NCI-H1105 (cell line): ENCODE data around the gene TNNI2.

Experiments used
- DNase-seq: peaks from one replicate; lab custom pipeline; 2025; lab: John Stamatoyannopoulos, UW

TNNI2 gene

GRCh38 chr11:1847006-1847735, 8.4 kb downstream of the TNNI2 start:
- DNase-seq: no peak

GRCh38 chr11:1847926-1848639, 9.3 kb downstream of the TNNI2 start:
- no peak for DNase-seq

GRCh38 chr11:1848640-1849430, 10.1 kb downstream of the TNNI2 start:
- DNase-seq: no peak

- DNase-seq: no peak
Observed at GRCh38 chr11:1851468-1852180, 12.8 kb downstream of the TNNI2 start.

GRCh38 chr11:1852271-1852876, 13.6 kb downstream of the TNNI2 start:
- no peak for DNase-seq

GRCh38 chr11:1852877-1853276, 14.1 kb downstream of the TNNI2 start, which contains the start of gene LSP1:
LSP1 (plus strand) TSS chr11:1853084; CDS start chr11:1853145, 61 bp downstream.
- DNase-seq: no peak

GRCh38 chr11:1853376-1854131, 14.8 kb downstream of the TNNI2 start:
- no peak for DNase-seq

GRCh38 chr11:1854132-1854948, 15.6 kb downstream of the TNNI2 start:
- DNase-seq: no peak

- DNase-seq: no peak
Observed at GRCh38 chr11:1854949-1855885, 16.4 kb downstream of the TNNI2 start.

GRCh38 chr11:1855886-1856265, 17.1 kb downstream of the TNNI2 start:
- no peak for DNase-seq

GRCh38 chr11:1856306-1857005, 17.7 kb downstream of the TNNI2 start:
- no peak for DNase-seq

- DNase-seq: no peak
Observed at GRCh38 chr11:1857064-1857463, 18.3 kb downstream of the TNNI2 start.

- no peak for DNase-seq
Observed at GRCh38 chr11:1858154-1858553, 19.4 kb downstream of the TNNI2 start.

GRCh38 chr11:1858576-1858975, 19.8 kb downstream of the TNNI2 start:
- DNase-seq: no peak

GRCh38 chr11:1859004-1859403, 20.2 kb downstream of the TNNI2 start:
- no peak for DNase-seq

- no peak for DNase-seq
Observed at GRCh38 chr11:1860108-1860507, 21.3 kb downstream of the TNNI2 start.

- no peak for DNase-seq
Observed at GRCh38 chr11:1861435-1862411, 22.9 kb downstream of the TNNI2 start.
